Measurements from ENCODE around the gene SLC17A9. TPM values are rescaled to one million over a fixed set of nuclear protein-coding genes. Genes with fewer than 3 reads are reported as not detected.

SLC17A9 gene
- total RNA-seq, 1 donor from 2014 or later: 12.0 TPM

DNA sequence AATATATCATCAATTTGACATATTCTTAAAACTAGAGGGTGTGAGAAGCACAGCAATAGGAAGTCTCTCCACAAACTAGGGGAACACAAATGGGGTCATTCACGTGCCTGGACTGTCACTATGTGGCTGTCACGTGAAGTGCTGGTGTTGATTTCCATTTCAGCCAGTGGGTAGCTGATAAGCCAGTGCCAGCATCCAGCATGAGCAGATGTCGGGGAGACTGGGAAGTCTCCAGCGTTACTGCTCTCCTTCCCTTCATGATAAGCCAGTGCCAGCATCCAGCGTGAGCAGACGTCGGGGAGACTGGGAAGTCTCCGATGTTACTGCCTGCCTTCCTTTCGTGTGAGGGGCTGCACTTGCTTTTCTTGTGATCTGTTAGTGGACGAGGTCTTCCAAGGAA lies 5.6 kb upstream of the SLC17A9 start:
- Histone ChIP-seq H3K27me3 (ENCODE audit: control insufficient read depth, insufficient read depth, low read length) (no peaks in the 10 kb centered on the region), H3K36me3 (ENCODE audit: control insufficient read depth, insufficient read depth, low read length) (peaks cover 8% of the 10 kb centered on the region), H3K4me3 (ENCODE audit: low read depth, low read length) (no peak overlapping the region)
- TF ChIP-seq, protein P1, sequence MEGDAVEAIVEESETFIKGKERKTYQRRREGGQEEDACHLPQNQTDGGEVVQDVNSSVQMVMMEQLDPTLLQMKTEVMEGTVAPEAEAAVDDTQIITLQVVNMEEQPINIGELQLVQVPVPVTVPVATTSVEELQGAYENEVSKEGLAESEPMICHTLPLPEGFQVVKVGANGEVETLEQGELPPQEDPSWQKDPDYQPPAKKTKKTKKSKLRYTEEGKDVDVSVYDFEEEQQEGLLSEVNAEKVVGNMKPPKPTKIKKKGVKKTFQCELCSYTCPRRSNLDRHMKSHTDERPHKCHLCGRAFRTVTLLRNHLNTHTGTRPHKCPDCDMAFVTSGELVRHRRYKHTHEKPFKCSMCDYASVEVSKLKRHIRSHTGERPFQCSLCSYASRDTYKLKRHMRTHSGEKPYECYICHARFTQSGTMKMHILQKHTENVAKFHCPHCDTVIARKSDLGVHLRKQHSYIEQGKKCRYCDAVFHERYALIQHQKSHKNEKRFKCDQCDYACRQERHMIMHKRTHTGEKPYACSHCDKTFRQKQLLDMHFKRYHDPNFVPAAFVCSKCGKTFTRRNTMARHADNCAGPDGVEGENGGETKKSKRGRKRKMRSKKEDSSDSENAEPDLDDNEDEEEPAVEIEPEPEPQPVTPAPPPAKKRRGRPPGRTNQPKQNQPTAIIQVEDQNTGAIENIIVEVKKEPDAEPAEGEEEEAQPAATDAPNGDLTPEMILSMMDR (IDR thresholded peaks at IDR 0.05; ENCODE audit: insufficient read depth, low read length, poor library complexity, severe bottlenecking): no peak
- no peak for DNase-seq (ENCODE audit: low read depth)

DNA sequence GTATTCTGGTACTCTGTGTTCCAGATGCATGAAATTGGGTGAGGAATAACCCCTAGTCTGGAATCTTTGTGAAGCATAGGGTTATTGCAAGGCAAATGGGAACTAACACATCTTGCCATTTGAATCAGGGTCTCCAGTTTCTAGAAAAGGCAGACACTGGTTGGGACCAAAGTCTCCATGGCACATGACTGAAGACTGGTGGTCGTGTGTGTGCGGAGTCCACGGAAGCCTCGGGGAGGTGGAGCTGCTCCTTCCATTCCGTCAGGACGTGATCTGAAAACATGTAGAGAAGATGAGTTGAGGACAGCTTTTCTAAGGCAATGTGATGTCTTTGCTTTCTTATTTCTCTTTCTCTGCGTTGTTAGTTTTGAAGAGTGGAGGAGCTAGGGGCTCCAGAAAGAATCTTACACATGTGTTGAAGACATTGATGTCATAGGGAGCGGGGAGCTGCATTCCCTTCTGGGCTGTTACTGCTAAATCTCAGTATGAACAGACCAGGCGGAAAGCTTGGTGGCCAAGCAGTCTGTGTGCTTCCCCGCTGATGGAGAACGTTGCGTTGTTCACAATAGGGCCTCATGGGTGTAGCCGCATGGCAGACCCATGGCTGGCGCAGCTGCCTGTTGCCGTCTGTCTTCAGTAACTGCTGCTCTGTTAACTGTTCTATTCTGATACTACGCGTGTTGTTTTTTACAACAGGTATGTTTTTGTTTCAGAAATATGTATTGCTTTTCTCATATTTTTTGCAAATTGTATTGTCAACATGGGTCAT lies 4.8 kb upstream of the SLC17A9 start:
- TF ChIP-seq, protein P1 (IDR thresholded peaks at IDR 0.05; ENCODE audit: insufficient read depth, low read length, poor library complexity, severe bottlenecking): no peak
- H3K27me3 ChIP-seq (ENCODE audit: control insufficient read depth, insufficient read depth, low read length): no peaks in the 10 kb centered on the region
- H3K4me3 ChIP-seq (ENCODE audit: low read depth, low read length): no peak overlapping the region
- H3K36me3 ChIP-seq (ENCODE audit: control insufficient read depth, insufficient read depth, low read length): peaks cover 8% of the 10 kb centered on the region
- no peak for DNase-seq (ENCODE audit: low read depth)

DNA sequence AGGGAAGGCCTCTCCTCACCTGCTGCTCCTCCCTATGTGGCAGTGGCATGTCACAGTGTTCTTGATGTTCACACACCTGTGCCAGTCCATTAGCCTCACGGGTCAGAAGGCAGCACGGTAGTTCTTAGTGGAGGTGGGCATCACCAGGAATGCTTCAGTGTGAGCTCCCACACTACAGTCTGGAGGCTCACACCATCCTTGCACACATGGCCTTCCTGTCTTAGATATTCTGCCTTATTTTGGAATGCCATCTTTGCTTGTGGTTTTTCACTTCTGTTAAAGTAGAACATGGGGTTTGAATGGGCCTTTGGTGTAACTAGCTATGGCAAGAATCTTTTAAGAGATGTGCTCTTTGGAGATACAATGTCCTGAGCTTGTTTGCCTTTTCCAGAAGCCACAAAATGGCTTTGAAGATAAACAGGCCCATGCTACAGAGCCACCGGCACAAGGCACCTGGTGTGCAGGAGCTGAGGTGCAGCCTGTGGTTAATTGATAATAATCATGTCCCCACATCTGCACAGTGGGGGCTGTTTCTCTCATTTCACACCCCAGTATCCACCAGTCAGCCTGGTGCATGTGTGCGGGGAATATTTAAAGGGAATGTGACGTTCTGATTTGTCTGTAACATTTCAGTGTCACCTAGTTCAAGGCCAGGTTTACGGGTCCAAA lies 3.2 kb upstream of the SLC17A9 start:
- TF ChIP-seq, protein P1 (IDR thresholded peaks at IDR 0.05; ENCODE audit: insufficient read depth, low read length, poor library complexity, severe bottlenecking): no peak
- H3K36me3 ChIP-seq (ENCODE audit: control insufficient read depth, insufficient read depth, low read length): peaks cover 8% of the 10 kb centered on the region

DNA sequence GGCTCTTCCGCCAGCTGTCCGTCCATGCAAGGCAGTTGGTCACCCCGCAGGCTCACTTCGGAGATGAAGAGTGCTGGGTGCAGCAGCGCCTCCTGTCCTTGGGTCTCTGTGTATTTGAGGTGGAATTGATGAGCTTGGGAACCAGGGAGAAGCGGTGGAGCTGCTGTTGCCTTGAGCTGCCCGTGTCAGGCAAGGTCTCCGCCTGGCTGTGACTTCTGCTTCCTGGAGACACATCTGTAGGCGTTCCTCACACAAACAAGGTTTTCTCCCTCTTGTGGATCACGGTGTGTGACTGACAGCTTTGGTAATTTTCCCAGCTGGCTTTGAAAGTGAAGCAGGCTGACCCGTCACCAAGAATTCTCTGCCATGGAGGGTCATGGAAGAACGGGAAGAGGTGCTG lies 2.5 kb upstream of the SLC17A9 start:
- no peak overlapping the region for H3K4me3 ChIP-seq (ENCODE audit: low read depth, low read length)
- H3K36me3 ChIP-seq (ENCODE audit: control insufficient read depth, insufficient read depth, low read length): peaks cover 6% of the 10 kb centered on the region
- H3K27me3 ChIP-seq (ENCODE audit: control insufficient read depth, insufficient read depth, low read length): no peaks in the 10 kb centered on the region
- DNase-seq (ENCODE audit: low read depth): no peak
- TF ChIP-seq, protein P1 (IDR thresholded peaks at IDR 0.05; ENCODE audit: insufficient read depth, low read length, poor library complexity, severe bottlenecking): no peak

More for the DNA sequence above, 3.2 kb upstream of the SLC17A9 start:
- Histone ChIP-seq H3K4me3 (ENCODE audit: low read depth, low read length) (no peak overlapping the region), H3K27me3 (ENCODE audit: control insufficient read depth, insufficient read depth, low read length) (no peaks in the 10 kb centered on the region)
- no peak for DNase-seq (ENCODE audit: low read depth)

DNA sequence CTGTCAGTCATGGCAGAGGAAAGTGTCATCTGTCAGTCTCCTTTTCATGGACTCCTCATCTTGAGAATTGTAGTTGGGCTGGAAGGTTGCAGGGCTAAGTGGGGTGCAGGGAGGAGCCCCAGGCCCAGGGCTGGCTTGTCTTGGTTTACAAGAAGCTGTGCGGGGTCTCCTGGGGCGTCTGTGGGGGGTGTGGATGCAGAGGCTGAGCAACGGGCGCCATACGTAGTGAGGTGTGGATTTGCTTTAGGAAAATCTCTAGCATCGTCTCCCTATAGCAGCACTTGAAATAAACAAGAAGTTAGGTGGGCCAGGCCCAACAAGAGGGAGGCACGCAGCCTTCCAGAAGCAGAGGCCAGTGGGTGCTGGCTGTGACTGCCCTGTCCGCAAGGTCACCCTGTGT lies 1.8 kb upstream of the SLC17A9 start:
- no peaks in the 10 kb centered on the region for H3K27me3 ChIP-seq (ENCODE audit: control insufficient read depth, insufficient read depth, low read length)
- H3K4me3 ChIP-seq (ENCODE audit: low read depth, low read length): no peak overlapping the region
- no peak for DNase-seq (ENCODE audit: low read depth)
- TF ChIP-seq, protein P1 (IDR thresholded peaks at IDR 0.05; ENCODE audit: insufficient read depth, low read length, poor library complexity, severe bottlenecking): no peak
- H3K36me3 ChIP-seq (ENCODE audit: control insufficient read depth, insufficient read depth, low read length): peaks cover 5% of the 10 kb centered on the region
